IMR-90 (cell line): ENCODE data around the gene SLC6A20. TPM values are rescaled to one million over a fixed set of nuclear protein-coding genes. Genes with fewer than 3 reads are reported as not detected.

ENCODE experiments used
- ATAC-seq: fragments of 200-7000 bp; cut with Tn5 transposase; 2 replicates; pipeline ENCODE4 v1.9.1; 2020; ENCODE audit warnings: low read depth, mild to moderate bottlenecking, moderate library complexity
- BruUV-seq: library from RNA; stranded (reverse); fragments of 400-500 nt; replicated peaks from 2 replicates; lab custom pipeline; 2021; lab: Mats Ljungman, UMichigan
- CTCF ChIA-PET: fragments of 300-600 bp; formaldehyde crosslinking; extraction: SDS; loops from one replicate; lab custom pipeline; 2021; ENCODE audit warnings: antibody characterized with exemption; lab: Yijun Ruan, JAX
- POLR2A ChIA-PET: fragments of 300-600 bp; sonication (Branson Sonifier 250); formaldehyde crosslinking; loops from one replicate; lab custom pipeline; 2022; ENCODE audit warnings: antibody characterized with exemption; ENCODE audit not compliant: unreplicated experiment; lab: Charles Lee
- DNase-seq: peaks from one replicate; pipeline ENCODE4 v3.0.0; 2013
- H2AFZ ChIP-seq: replicated peaks from 2 replicates; pipeline ENCODE3; 2013; ENCODE audit warnings: low read length, mild to moderate bottlenecking; ENCODE audit not compliant: poor library complexity
- H2AK5ac ChIP-seq: 2 replicates; pipeline ENCODE4 v1.6.1; 2013; ENCODE audit warnings: low read depth, low read length, inconsistent platforms
- H2AK9ac ChIP-seq: replicated peaks from 2 replicates; pipeline ENCODE3; 2013; ENCODE audit warnings: mild to moderate bottlenecking, low read depth, low read length, moderate library complexity; ENCODE audit not compliant: poor library complexity
- H2BK120ac ChIP-seq: 2 replicates; pipeline ENCODE4 v1.6.1; 2013; ENCODE audit warnings: low read depth, low read length, inconsistent platforms
- H2BK15ac ChIP-seq: 3 replicates; pipeline ENCODE4 v1.6.1; 2013; ENCODE audit warnings: low read depth, low read length, inconsistent platforms
- H2BK20ac ChIP-seq: 2 replicates; pipeline ENCODE4 v1.6.1; 2013; ENCODE audit warnings: low read depth, mild to moderate bottlenecking, inconsistent platforms, low read length, moderate library complexity
- H2BK5ac ChIP-seq: 2 replicates; pipeline ENCODE4 v1.6.1; 2013; ENCODE audit warnings: mild to moderate bottlenecking, low read depth, low read length, inconsistent platforms; ENCODE audit not compliant: poor library complexity, severe bottlenecking
- H3K14ac ChIP-seq: replicated peaks from 2 replicates; pipeline ENCODE4 v1.6.1; 2013; ENCODE audit warnings: low read depth, low read length, inconsistent platforms
- H3K18ac ChIP-seq: 2 replicates; pipeline ENCODE4 v1.6.1; 2013; ENCODE audit warnings: low read depth, low read length, control low read depth
- H3K23ac ChIP-seq: 2 replicates; pipeline ENCODE4 v1.6.1; 2013; ENCODE audit warnings: low read depth, low read length, inconsistent platforms
- H3K27ac ChIP-seq: 2 replicates; pipeline ENCODE4 v1.5.1; 2013; ENCODE audit warnings: mild to moderate bottlenecking, control low read depth, low read length; ENCODE audit not compliant: insufficient read depth
- H3K27me3 ChIP-seq: 2 replicates; pipeline ENCODE4 v1.6.1; 2013; ENCODE audit warnings: low read length; ENCODE audit not compliant: control insufficient read depth, insufficient read depth
- H3K36me3 ChIP-seq: 2 replicates; pipeline ENCODE4 v1.6.1; 2013; ENCODE audit warnings: low read length, mixed read lengths; ENCODE audit not compliant: control insufficient read depth, insufficient read depth
- H3K4ac ChIP-seq: 2 replicates; pipeline ENCODE4 v1.6.1; 2013; ENCODE audit warnings: low read depth, low read length, inconsistent platforms
- H3K4me1 ChIP-seq: 2 replicates; pipeline ENCODE4 v1.6.1; 2013; ENCODE audit warnings: low read length, mixed read lengths; ENCODE audit not compliant: control insufficient read depth, insufficient read depth
- H3K4me2 ChIP-seq: 2 replicates; pipeline ENCODE4 v1.6.1; 2013; ENCODE audit warnings: low read depth, mild to moderate bottlenecking, control low read depth, low read length, moderate library complexity
- H3K4me3 ChIP-seq: 2 replicates; pipeline ENCODE4 v1.5.1; 2013; ENCODE audit warnings: low read depth, mild to moderate bottlenecking, control low read depth, low read length, moderate library complexity; ENCODE audit not compliant: insufficient read depth
- H3K56ac ChIP-seq: 2 replicates; pipeline ENCODE4 v1.6.1; 2013; ENCODE audit warnings: low read length, inconsistent platforms; ENCODE audit not compliant: insufficient read depth; ENCODE audit errors: extremely low read depth
- H3K79me1 ChIP-seq, 2 experiments: 2 replicates each; pipeline ENCODE4 v1.6.1; 2013; ENCODE audit warnings: low read length in 2 of 2, inconsistent platforms in 1 of 2, low read depth in 1 of 2
- H3K9ac ChIP-seq: 2 replicates; pipeline ENCODE4 v1.6.1; 2013; ENCODE audit warnings: low read depth, low read length, control low read depth
- H3K9me1 ChIP-seq: 2 replicates; pipeline ENCODE4 v1.6.1; 2013; ENCODE audit warnings: low read length, inconsistent platforms; ENCODE audit not compliant: insufficient read depth
- H3K9me3 ChIP-seq: 2 replicates; pipeline ENCODE4 v1.6.1; 2013; ENCODE audit warnings: low read length; ENCODE audit not compliant: control insufficient read depth, insufficient read depth
- H4K20me1 ChIP-seq: 2 replicates; pipeline ENCODE4 v1.6.1; 2013; ENCODE audit warnings: low read length, inconsistent platforms; ENCODE audit not compliant: insufficient read depth
- H4K5ac ChIP-seq: 2 replicates; pipeline ENCODE4 v1.6.1; 2013; ENCODE audit warnings: mild to moderate bottlenecking, low read depth, low read length, control low read depth
- H4K8ac ChIP-seq, 2 experiments: 2 replicates each; pipeline ENCODE4 v1.6.1; 2013; ENCODE audit warnings: low read depth in 2 of 2, low read length in 2 of 2, control low read depth in 1 of 2, inconsistent platforms in 1 of 2
- H4K91ac ChIP-seq: 2 replicates; pipeline ENCODE4 v1.6.1; 2013; ENCODE audit warnings: low read depth, low read length, inconsistent platforms; ENCODE audit not compliant: insufficient read depth
- BHLHE40 ChIP-seq: fragments of 150-350 bp; IDR thresholded peaks from 2 replicates; pipeline ENCODE4 v1.6.1; 2016; ENCODE audit warnings: mild to moderate bottlenecking, low read depth, low read length
- CEBPB ChIP-seq: IDR thresholded peaks from 2 replicates; pipeline ENCODE4 v1.6.1; 2012; ENCODE audit warnings: low read depth, low read length, improper control_type of control experiment
- MAFK ChIP-seq: IDR thresholded peaks from 2 replicates; pipeline ENCODE4 v1.6.1; 2012; ENCODE audit warnings: low read depth, low read length, improper control_type of control experiment
- MAZ ChIP-seq: IDR thresholded peaks from 2 replicates; pipeline ENCODE4 v1.6.1; 2012; ENCODE audit warnings: low read depth, mild to moderate bottlenecking, low read length, improper control_type of control experiment, moderate library complexity, borderline replicate concordance
- MXI1 ChIP-seq: IDR thresholded peaks from 2 replicates; pipeline ENCODE4 v1.6.1; 2012; ENCODE audit warnings: low read depth, mild to moderate bottlenecking, low read length, moderate library complexity, borderline replicate concordance
- NFE2L2 ChIP-seq: fragments of 150-350 bp; IDR thresholded peaks from 2 replicates; pipeline ENCODE4 v1.6.1; 2016; ENCODE audit warnings: low read depth, mild to moderate bottlenecking, low read length
- RAD21 ChIP-seq: IDR thresholded peaks from 2 replicates; pipeline ENCODE4 v1.6.1; 2012; ENCODE audit warnings: low read length, improper control_type of control experiment
- RCOR1 ChIP-seq: IDR thresholded peaks from 2 replicates; pipeline ENCODE4 v1.6.1; 2012; ENCODE audit warnings: mild to moderate bottlenecking, low read length, improper control_type of control experiment; ENCODE audit not compliant: insufficient replicate concordance
- RFX5 ChIP-seq: IDR thresholded peaks from 2 replicates; pipeline ENCODE4 v1.8.0; 2012; ENCODE audit warnings: low read depth, mild to moderate bottlenecking, low read length, moderate library complexity
- SMC3 ChIP-seq: fragments of 150-350 bp; IDR thresholded peaks from 2 replicates; pipeline ENCODE4 v1.6.1; 2016; ENCODE audit warnings: low read depth, mild to moderate bottlenecking, antibody characterized with exemption, low read length, moderate library complexity
- WGBS, 2 experiments: methylation state at CpG; one replicate each; pipeline versions ENCODE4 v1.1.5 to v1.1.7; 2013; ENCODE audit warnings: missing lambda C conversion rate in 2 of 2; ENCODE audit not compliant: insufficient read length in 1 of 2; ENCODE audit errors: extremely low coverage in 2 of 2; 5-methylcytosine and 5-hydroxymethylcytosine counted together
- dilution Hi-C: fragments of 300-500 bp; cut with HindIII; formaldehyde crosslinking; loops from one replicate; pipeline ENCODE4 v1.14.3; 2018; ENCODE audit warnings: low sequenced_read_pairs; ENCODE audit not compliant: unreplicated experiment
- in situ Hi-C: fragments of 300-500 bp; cut with MboI; formaldehyde crosslinking; loops from 3 replicates; pipeline ENCODE4 v1.14.3; 2019; ENCODE audit warnings: low sequenced_read_pairs, inconsistent platforms, mixed read lengths
- intact Hi-C: fragments of 100-400 bp; cut with micrococcal nuclease; formaldehyde crosslinking; loops from 2 replicates; pipeline ENCODE4 v1.10.0; 2022
- polyA plus RNA-seq, 3 experiments: library from polyadenylated mRNA; depleted of rRNA; stranded (reverse); fragments of >200 nt; gene quantifications; 2 replicates each; pipeline ENCODE4 v1.2.3, GENCODE V29; 2012; ENCODE audit warnings: low replicate concordance in 1 of 3
- total RNA-seq: library from RNA; depleted of rRNA; stranded (reverse); fragments of >200 nt; gene quantifications from 2 replicates; pipeline ENCODE4 v1.2.3, GENCODE V29; 2012
- TF ChIP-seq, protein P1 (sequence below): fragments of 150-350 bp; IDR thresholded peaks from 2 replicates; pipeline ENCODE4 v1.6.1; 2017; ENCODE audit warnings: mild to moderate bottlenecking, antibody characterized with exemption, low read length, low read depth

SLC6A20 gene
- total and polyA plus RNA-seq, 2 of the 4 experiments (the other 2 are of a cell fraction): not detected

GRCh38 chr3:45821127-45821526 is 24.8 kb upstream of the SLC6A20 start:
- Histone ChIP-seq H3K9ac (no peak overlapping the region), H4K8ac (no peak overlapping the region), H3K27ac (no peak overlapping the region), H3K23ac (no peak overlapping the region), H2AK9ac (no peak overlapping the region), H4K91ac (no peak overlapping the region), H2BK20ac (no peak overlapping the region), H3K4ac (no peak overlapping the region), H4K5ac (no peak overlapping the region), H3K79me1 (no peaks in the 10 kb centered on the region), H3K4me3 (no peak overlapping the region), H2BK5ac (no peak overlapping the region), H3K14ac (no peak overlapping the region), H3K9me1 (peaks cover 8% of the 10 kb centered on the region), H3K9me3 (no peaks in the 10 kb centered on the region), H3K4me2 (no peak overlapping the region), H3K36me3 (peaks cover 1% of the 10 kb centered on the region; the same call in 1 of the 2 replicates), H2AK5ac (no peak overlapping the region), H3K18ac (no peak overlapping the region), H3K27me3 (no peaks in the 10 kb centered on the region), H2BK15ac (no peak overlapping the region), H4K20me1 (peaks cover 8% of the 10 kb centered on the region; the same call in 1 of the 2 replicates), H2AFZ (no peak overlapping the region), H3K56ac (no peak overlapping the region), H3K4me1 (peaks cover 12% of the 10 kb centered on the region), H2BK120ac (no peak overlapping the region)
- dilution Hi-C loops (no loop called here), in situ Hi-C loops (no loop called here), intact Hi-C loops (no loop called here)
- no CpG with 5 or more reads among the region's 1 CpG for WGBS, 2 experiments
- no TSS peak for BruUV-seq
- ChIA-PET POLR2A (no interaction called here), CTCF (no interaction called here)
- DNase-seq (no peak), ATAC-seq (no peak)
- TF ChIP-seq RFX5 (no peak), MAFK (no peak), BHLHE40 (no peak), NFE2L2 (no peak), MAZ (no peak), RCOR1 (no peak), CEBPB (no peak), MXI1 (no peak), RAD21 (no peak), SMC3 (no peak)
- TF ChIP-seq, protein P1, sequence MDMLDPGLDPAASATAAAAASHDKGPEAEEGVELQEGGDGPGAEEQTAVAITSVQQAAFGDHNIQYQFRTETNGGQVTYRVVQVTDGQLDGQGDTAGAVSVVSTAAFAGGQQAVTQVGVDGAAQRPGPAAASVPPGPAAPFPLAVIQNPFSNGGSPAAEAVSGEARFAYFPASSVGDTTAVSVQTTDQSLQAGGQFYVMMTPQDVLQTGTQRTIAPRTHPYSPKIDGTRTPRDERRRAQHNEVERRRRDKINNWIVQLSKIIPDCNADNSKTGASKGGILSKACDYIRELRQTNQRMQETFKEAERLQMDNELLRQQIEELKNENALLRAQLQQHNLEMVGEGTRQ: no peak
